Measurements from ENCODE around the gene CNTD1.
A peak's percentile ranks its signal among the peaks of the same experiment; 100 is the strongest.

Gene CNTD1, protein sequence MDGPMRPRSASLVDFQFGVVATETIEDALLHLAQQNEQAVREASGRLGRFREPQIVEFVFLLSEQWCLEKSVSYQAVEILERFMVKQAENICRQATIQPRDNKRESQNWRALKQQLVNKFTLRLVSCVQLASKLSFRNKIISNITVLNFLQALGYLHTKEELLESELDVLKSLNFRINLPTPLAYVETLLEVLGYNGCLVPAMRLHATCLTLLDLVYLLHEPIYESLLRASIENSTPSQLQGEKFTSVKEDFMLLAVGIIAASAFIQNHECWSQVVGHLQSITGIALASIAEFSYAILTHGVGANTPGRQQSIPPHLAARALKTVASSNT

GRCh38 chr17:42798383-42799380 is at the start of gene CNTD1, which contains the start of gene COA3:
TSS of gene CNTD1 (plus strand) at chr17:42798861. CDS start at chr17:42799068, 207 bp downstream.
TSS of gene COA3 (minus strand) at chr17:42798704. CDS start at chr17:42798681, 23 bp downstream.
- POLR2A ChIA-PET = interaction anchor here (0.5 to 0.6 kb wide), 2 partner anchors 9 to 518 kb away, joined by 6 to 10 read pairs; no protein-coding TSS in a partner anchor
- CTCF ChIA-PET = interaction anchor here (0.8 to 2.1 kb wide), 9 partner anchors 12 to 536 kb away, joined by 3 to 7 read pairs (median 3); partner anchors contain the start of gene BECN1
- DNase-seq (ENCODE audit: extremely low spot score) = peak; percentile 94
- TF ChIP-seq CTCF (IDR thresholded peaks at IDR 0.05; ENCODE audit: control extremely low read depth, extremely low read depth, low read depth, missing control alignments) = no peak

DNA sequence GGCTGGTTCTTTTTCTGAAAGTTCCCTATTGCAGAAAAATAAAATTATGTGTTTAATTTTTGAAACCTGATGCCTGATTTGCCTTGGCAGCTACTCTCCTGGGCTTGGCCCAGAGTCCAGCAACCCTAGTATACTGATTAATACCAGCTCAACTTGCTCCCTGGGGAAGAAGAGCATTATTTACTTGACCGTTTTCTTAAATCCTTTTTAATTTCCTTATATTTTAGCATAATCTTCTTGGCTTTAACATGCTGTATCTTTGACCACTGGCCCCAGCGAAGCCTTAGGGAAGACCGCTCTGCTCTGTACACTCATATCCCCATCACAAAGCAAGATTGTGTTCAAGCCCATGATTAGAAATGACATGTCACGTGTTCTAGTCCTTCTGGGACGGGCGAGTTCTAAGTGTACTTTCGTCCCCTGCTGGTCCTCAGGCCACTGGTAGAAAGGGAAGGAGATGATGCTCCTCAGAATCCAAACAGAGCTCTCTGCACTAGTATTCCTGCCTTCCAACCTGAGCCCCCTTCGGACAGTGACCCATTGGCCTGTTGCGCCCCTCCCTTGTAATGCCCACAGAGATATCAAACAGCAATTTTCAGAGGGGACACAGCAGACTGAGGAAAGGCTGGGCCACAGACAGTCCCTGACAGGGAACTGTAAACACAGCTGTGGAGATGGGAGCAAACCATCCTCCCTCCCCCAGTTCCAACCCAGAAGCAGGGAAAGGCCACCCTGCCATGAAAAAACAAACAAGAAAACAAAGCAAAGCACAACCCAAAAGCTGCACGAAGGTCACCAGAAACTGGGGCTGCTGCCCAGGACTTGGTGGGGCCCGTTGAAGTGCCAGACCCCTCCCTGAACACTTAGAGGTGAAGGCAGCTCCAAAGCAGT is 49.5 kb upstream of the CNTD1 start:
- CTCF ChIA-PET = interaction anchor here (0.9 to 8.3 kb wide), 4 partner anchors 12 to 172 kb away, joined by 3 to 99 read pairs (median 11); partner anchors contain the start of genes PSMC3IP and RAMP2
- no peak for TF ChIP-seq CTCF (IDR thresholded peaks at IDR 0.05; ENCODE audit: control extremely low read depth, extremely low read depth, low read depth, missing control alignments)
- DNase-seq (ENCODE audit: extremely low spot score) = no peak
- POLR2A ChIA-PET = interaction anchor here (0.6 to 0.7 kb wide), 2 partner anchors 144 to 150 kb away, joined by 5 to 7 read pairs; no protein-coding TSS in a partner anchor

DNA sequence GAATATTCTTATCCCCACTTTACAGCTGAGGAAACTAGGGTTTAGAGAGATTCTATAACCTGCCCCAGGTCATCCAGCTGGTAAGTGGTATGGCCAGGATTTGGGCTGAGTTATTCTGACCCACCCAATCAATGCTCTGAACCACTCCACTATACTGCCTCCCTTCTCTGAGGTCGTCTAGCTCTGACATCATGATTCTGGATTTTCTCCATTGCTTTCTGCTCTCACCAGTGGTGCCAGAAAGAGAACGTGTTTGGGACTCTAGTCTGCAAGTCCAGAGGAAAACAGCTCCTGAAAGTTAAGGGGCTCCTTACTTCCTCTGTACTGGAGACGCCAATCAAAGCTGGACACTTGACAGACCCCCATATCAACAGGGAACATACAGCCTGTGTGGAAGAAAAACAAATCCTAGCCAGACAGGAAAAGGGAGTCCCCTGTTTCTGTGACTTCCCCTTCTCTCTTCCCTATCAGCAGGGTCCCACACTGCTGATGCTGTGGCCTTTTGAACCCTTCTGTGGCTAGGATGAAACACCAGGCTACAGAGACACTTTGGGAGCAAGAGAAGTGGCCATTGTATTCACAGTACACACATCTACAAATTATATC is 47.8 kb upstream of the CNTD1 start:
- DNase-seq (ENCODE audit: extremely low spot score) = no peak
- POLR2A ChIA-PET = no interaction called here
- TF ChIP-seq CTCF (IDR thresholded peaks at IDR 0.05; ENCODE audit: control extremely low read depth, extremely low read depth, low read depth, missing control alignments) = no peak
- CTCF ChIA-PET = interaction anchor here (3.2 to 8.3 kb wide), 2 partner anchors 10 to 173 kb away, joined by 17 to 99 read pairs; partner anchors contain the start of genes PSMC3IP and RAMP2

DNA sequence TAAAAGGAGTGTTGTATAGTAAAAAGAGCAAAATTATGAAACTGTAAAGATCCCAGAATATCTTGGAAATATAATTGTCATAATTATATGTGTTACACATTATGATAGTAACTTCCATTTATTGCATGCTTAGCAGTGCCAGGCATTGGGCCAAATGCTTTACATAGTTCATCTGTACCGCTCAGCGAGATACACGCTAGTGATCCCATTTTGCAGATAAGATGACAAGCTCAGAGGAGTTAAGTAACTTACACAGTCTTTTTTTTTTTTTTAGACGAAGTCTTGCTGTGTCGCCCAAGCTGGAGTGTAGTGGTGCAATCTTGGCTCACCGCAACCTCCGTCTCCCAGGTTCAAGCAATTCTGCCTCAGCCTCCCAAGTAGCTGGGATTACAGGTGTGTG is 47.0 kb upstream of the CNTD1 start:
- CTCF ChIA-PET = interaction anchor here (0.8 to 8.3 kb wide), 3 partner anchors 9 to 174 kb away, joined by 4 to 99 read pairs (median 17); partner anchors contain the start of genes BECN1, PSMC3IP and RAMP2
- POLR2A ChIA-PET = no interaction called here
- TF ChIP-seq CTCF (IDR thresholded peaks at IDR 0.05; ENCODE audit: control extremely low read depth, extremely low read depth, low read depth, missing control alignments) = no peak
- no peak for DNase-seq (ENCODE audit: extremely low spot score)

DNA sequence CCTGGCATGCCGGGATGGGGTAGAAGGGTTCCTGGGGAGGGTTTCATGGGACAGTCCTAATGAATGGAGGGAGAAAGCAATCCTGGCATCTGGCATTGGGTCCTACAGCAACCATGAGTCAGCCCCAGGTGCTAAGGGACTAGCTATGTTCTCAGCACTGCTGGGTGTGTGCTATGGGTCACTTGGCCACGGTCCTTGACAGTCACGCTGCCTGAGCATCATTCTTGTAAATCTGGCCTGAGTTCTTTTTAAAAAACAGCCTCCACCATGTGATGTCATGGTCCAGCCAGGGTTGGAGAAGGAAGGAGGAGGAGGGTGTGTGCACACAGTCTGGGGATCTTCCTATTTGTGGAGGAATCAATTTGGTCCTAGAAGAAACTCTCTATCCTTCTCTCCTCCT is 43.9 kb upstream of the CNTD1 start:
- no peak for DNase-seq (ENCODE audit: extremely low spot score)
- TF ChIP-seq CTCF (IDR thresholded peaks at IDR 0.05; ENCODE audit: control extremely low read depth, extremely low read depth, low read depth, missing control alignments) = no peak
- ChIA-PET POLR2A (no interaction called here), CTCF (interaction anchor here (1.4 kb wide), 2 partner anchors 9 to 18 kb away, joined by 3 to 7 read pairs; partner anchors contain the start of gene VPS25)

Data from GM10248 (cell line).